NCI-H1105 treated with DMSO at 0.1 percent for 48 hours (cell line): ENCODE measurements around the gene THADA.
A peak's percentile ranks its signal among the peaks of the same experiment; 100 is the strongest.

ENCODE experiments used
- DNase-seq: peaks from one replicate; lab custom pipeline; 2025; lab: John Stamatoyannopoulos, UW

THADA gene

GRCh38 chr2:43240766-43241150, 355.1 kb downstream of the THADA start:
- DNase-seq: no peak

GRCh38 chr2:43239981-43240765, 355.7 kb downstream of the THADA start:
- no peak for DNase-seq

- no peak for DNase-seq
Observed at GRCh38 chr2:43238813-43239212, 357.0 kb downstream of the THADA start.

GRCh38 chr2:43238176-43238575, 357.7 kb downstream of the THADA start:
- no peak for DNase-seq

- DNase-seq: no peak
Observed at GRCh38 chr2:43233218-43234212, 362.3 kb downstream of the THADA start.

- DNase-seq: no peak
Observed at GRCh38 chr2:43230951-43231827, 364.6 kb downstream of the THADA start.

- no peak for DNase-seq
Observed at GRCh38 chr2:43230351-43230885, 365.4 kb downstream of the THADA start.

- no peak for DNase-seq
Observed at GRCh38 chr2:43228756-43229659, 366.8 kb downstream of the THADA start.

GRCh38 chr2:43228321-43228751, 367.5 kb downstream of the THADA start:
- no peak for DNase-seq

- no peak for DNase-seq
Observed at GRCh38 chr2:43227830-43228281, 368.0 kb downstream of the THADA start.

GRCh38 chr2:43226955-43227829, 368.6 kb downstream of the THADA start:
- DNase-seq: peak; percentile 49

GRCh38 chr2:43226558-43226954, 369.3 kb downstream of the THADA start, which contains the start of gene ZFP36L2:
ZFP36L2 (minus strand) TSS chr2:43226606; CDS start chr2:43226315, 291 bp downstream.
- DNase-seq: peak; percentile 90

- peak; percentile 51 for DNase-seq
Observed at GRCh38 chr2:43225788-43226557, 369.9 kb downstream of the THADA start.

- peak; percentile 20 for DNase-seq
Observed at GRCh38 chr2:43225093-43225787, 370.6 kb downstream of the THADA start.

- DNase-seq: no peak
Observed at GRCh38 chr2:43224571-43225092, 371.2 kb downstream of the THADA start.

GRCh38 chr2:43224131-43224570, 371.7 kb downstream of the THADA start:
- DNase-seq: no peak

GRCh38 chr2:43223521-43224001, 372.3 kb downstream of the THADA start:
- no peak for DNase-seq
